Hepatocyte (in vitro differentiated cells): Measurements from ENCODE around the gene GID4.

Experiments used
- CTCF ChIP-seq: fragments of 200-600 bp; sonication (generic); IDR thresholded peaks from 2 replicates; pipeline ENCODE4 v1.5.1; 2016; ENCODE audit warnings: antibody characterized with exemption, mild to moderate bottlenecking; ENCODE audit not compliant: poor library complexity
- EZH2 ChIP-seq: fragments of 200-600 bp; sonication (generic); IDR thresholded peaks from 2 replicates; pipeline ENCODE4 v1.6.1; 2016; ENCODE audit warnings: antibody characterized with exemption, mild to moderate bottlenecking, borderline replicate concordance
- EZH2phosphoT487 ChIP-seq: fragments of 200-600 bp; sonication (generic); IDR thresholded peaks from one replicate; pipeline ENCODE4 v1.6.1; 2018; ENCODE audit warnings: antibody characterized with exemption, mild to moderate bottlenecking, low read depth, moderate library complexity; ENCODE audit not compliant: unreplicated experiment, severe bottlenecking

GRCh38 chr17:18069101-18069500, 29.9 kb downstream of the GID4 start:
- TF ChIP-seq EZH2: no peak
- no peak for TF ChIP-seq CTCF
- no peak for TF ChIP-seq EZH2phosphoT487
